ENCODE data around the gene CMKLR1.

The CMKLR1 gene

GRCh38 chr12:108355069-108355468 lies 16.0 kb upstream of the CMKLR1 start:
- Histone ChIP-seq H3K4me1 (ENCODE audit: insufficient read depth, low read length, severe bottlenecking) (no peaks in the 10 kb centered on the region), H3K4me3 (ENCODE audit: low read depth, low read length, poor library complexity, severe bottlenecking) (no peak overlapping the region), H3K27ac (ENCODE audit: low read depth, low read length, poor library complexity, severe bottlenecking) (no peak overlapping the region), H3K79me2 (ENCODE audit: insufficient read depth, low read length) (no peaks in the 10 kb centered on the region), H3K36me3 (ENCODE audit: insufficient read depth, low read length) (no peaks in the 10 kb centered on the region), H2AFZ (ENCODE audit: low read length) (no peak overlapping the region), H3K9me2 (ENCODE audit: low read depth, low read length) (no peaks in the 10 kb centered on the region), H4K20me1 (ENCODE audit: insufficient read depth, low read length) (no peaks in the 10 kb centered on the region), H3K9me3 (ENCODE audit: low read length) (no peaks in the 10 kb centered on the region), H3K4me2 (ENCODE audit: low read length) (no peak overlapping the region), H3F3A (ENCODE audit: insufficient read depth, low read length) (no peaks in the 10 kb centered on the region), H3K27me3 (ENCODE audit: insufficient read depth, low read length) (no peaks in the 10 kb centered on the region), H3K9ac (ENCODE audit: low read length) (no peak overlapping the region)
- TF ChIP-seq EZH2 (IDR thresholded peaks at IDR 0.05; ENCODE audit: borderline replicate concordance, low read length) = no peak
- TF ChIP-seq CTCF (IDR thresholded peaks at IDR 0.05; ENCODE audit: low read length) = no peak

GRCh38 chr12:108352591-108352990 lies 13.5 kb upstream of the CMKLR1 start:
- Histone ChIP-seq H3K4me3 (ENCODE audit: low read depth, low read length, poor library complexity, severe bottlenecking) (no peak overlapping the region), H2AFZ (ENCODE audit: low read length) (no peak overlapping the region), H3K9ac (ENCODE audit: low read length) (no peak overlapping the region), H4K20me1 (ENCODE audit: insufficient read depth, low read length) (no peaks in the 10 kb centered on the region), H3K4me2 (ENCODE audit: low read length) (no peak overlapping the region), H3K27ac (ENCODE audit: low read depth, low read length, poor library complexity, severe bottlenecking) (no peak overlapping the region), H3K4me1 (ENCODE audit: insufficient read depth, low read length, severe bottlenecking) (no peaks in the 10 kb centered on the region), H3F3A (ENCODE audit: insufficient read depth, low read length) (no peaks in the 10 kb centered on the region), H3K9me3 (ENCODE audit: low read length) (no peaks in the 10 kb centered on the region), H3K9me2 (ENCODE audit: low read depth, low read length) (no peaks in the 10 kb centered on the region), H3K79me2 (ENCODE audit: insufficient read depth, low read length) (no peaks in the 10 kb centered on the region), H3K36me3 (ENCODE audit: insufficient read depth, low read length) (no peaks in the 10 kb centered on the region), H3K27me3 (ENCODE audit: insufficient read depth, low read length) (no peaks in the 10 kb centered on the region)
- TF ChIP-seq EZH2 (IDR thresholded peaks at IDR 0.05; ENCODE audit: borderline replicate concordance, low read length) = no peak
- TF ChIP-seq CTCF (IDR thresholded peaks at IDR 0.05; ENCODE audit: low read length) = no peak

GRCh38 chr12:108350511-108350910 lies 11.4 kb upstream of the CMKLR1 start:
- Histone ChIP-seq H3K9me3 (ENCODE audit: low read length) (no peaks in the 10 kb centered on the region), H3K4me3 (ENCODE audit: low read depth, low read length, poor library complexity, severe bottlenecking) (no peak overlapping the region), H2AFZ (ENCODE audit: low read length) (no peak overlapping the region), H3K79me2 (ENCODE audit: insufficient read depth, low read length) (no peaks in the 10 kb centered on the region), H3K4me1 (ENCODE audit: insufficient read depth, low read length, severe bottlenecking) (no peaks in the 10 kb centered on the region), H3K27ac (ENCODE audit: low read depth, low read length, poor library complexity, severe bottlenecking) (no peak overlapping the region), H3K9me2 (ENCODE audit: low read depth, low read length) (no peaks in the 10 kb centered on the region), H3K27me3 (ENCODE audit: insufficient read depth, low read length) (no peaks in the 10 kb centered on the region), H3K36me3 (ENCODE audit: insufficient read depth, low read length) (no peaks in the 10 kb centered on the region), H4K20me1 (ENCODE audit: insufficient read depth, low read length) (no peaks in the 10 kb centered on the region), H3K4me2 (ENCODE audit: low read length) (no peak overlapping the region), H3K9ac (ENCODE audit: low read length) (no peak overlapping the region), H3F3A (ENCODE audit: insufficient read depth, low read length) (no peaks in the 10 kb centered on the region)
- no peak for TF ChIP-seq CTCF (IDR thresholded peaks at IDR 0.05; ENCODE audit: low read length)
- TF ChIP-seq EZH2 (IDR thresholded peaks at IDR 0.05; ENCODE audit: borderline replicate concordance, low read length) = no peak
